ENCODE data around the gene RPRD1B. TPM values are rescaled to one million over a fixed set of nuclear protein-coding genes. Genes with fewer than 3 reads are reported as not detected.
"Not testable (repeated sequence)": the region's sequence is repeated elsewhere in the genome, so short reads cannot be mapped to it uniquely, and the experiment has no call there.

Gene RPRD1B
- total RNA-seq, 1 donor from 2014 or later, result 65.3 TPM

GRCh38 chr20:37999526-38000263, 33.9 kb upstream of the RPRD1B start:
- intact Hi-C loops (cut with micrococcal nuclease), result no loop called here
- ATAC-seq (no peak), DNase-seq (no peak)

DNA sequence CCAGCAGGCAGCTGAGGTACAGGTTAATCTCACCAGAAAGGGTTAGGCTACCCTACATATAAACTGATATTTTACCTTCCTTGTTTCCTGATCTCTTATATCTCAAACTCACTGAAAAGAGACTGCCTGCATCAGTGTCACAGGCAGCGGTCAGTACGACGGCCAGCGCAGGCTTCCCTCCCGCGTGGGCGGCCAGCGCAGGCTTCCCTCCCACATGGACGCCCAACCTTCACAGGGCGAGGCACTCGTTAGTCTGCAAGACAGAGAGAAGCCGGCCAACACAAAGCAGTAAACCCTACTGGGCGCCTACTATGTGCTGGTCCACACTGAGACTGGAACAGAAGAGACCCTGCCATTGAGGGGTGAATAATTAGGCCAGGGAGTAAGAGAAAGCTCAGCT, 33.3 kb upstream of the RPRD1B start:
- DNase-seq, result no peak
- no peak for ATAC-seq
- intact Hi-C loops (cut with micrococcal nuclease), result no loop called here

DNA sequence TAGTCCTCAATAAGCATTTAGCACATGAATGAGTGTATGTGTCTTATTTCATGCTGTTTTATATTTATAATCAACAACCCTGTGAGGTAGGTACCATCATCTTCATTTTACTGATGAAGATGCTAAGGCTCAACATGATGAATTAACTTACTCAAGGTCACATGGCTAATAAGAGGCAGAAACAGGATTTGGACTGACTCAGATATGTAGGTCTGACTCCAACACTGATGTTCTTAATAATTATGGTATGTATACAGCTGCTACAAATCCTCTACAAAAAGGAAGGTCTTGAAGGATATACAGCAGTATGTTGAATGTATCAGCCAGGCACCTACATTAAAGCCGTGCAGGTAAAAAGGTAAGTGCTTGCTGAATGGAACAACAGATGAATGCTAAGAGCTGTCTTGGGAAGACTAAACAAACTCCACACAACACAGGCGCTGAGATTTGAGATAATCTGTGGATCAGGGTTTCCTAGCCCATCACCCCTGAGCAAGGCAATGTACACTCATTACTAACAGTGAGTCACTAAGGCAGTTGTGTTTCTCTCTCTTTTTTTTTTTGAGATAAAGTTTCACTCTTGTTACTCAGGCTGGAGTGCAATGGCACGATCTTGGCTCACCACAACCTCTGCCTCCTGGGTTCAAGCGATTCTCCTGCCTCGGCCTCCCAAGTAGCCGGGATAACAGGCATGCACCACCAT, 32.2 kb upstream of the RPRD1B start:
- intact Hi-C loops (cut with micrococcal nuclease), result no loop called here
- ATAC-seq, result no peak
- DNase-seq, result no peak

GRCh38 chr20:38001981-38002380, 31.6 kb upstream of the RPRD1B start:
- no peak for ATAC-seq
- intact Hi-C loops (cut with micrococcal nuclease), result no loop called here
- no peak for DNase-seq

GRCh38 chr20:38002422-38002821, 31.1 kb upstream of the RPRD1B start:
- no peak for ATAC-seq

GRCh38 chr20:38004416-38004815, 29.1 kb upstream of the RPRD1B start:
- ATAC-seq, result no peak
- no peak for DNase-seq
- intact Hi-C loops (cut with micrococcal nuclease), result no loop called here

More at GRCh38 chr20:38002422-38002821, 31.1 kb upstream of the RPRD1B start:
- intact Hi-C loops (cut with micrococcal nuclease), result no loop called here
- DNase-seq, result no peak

DNA sequence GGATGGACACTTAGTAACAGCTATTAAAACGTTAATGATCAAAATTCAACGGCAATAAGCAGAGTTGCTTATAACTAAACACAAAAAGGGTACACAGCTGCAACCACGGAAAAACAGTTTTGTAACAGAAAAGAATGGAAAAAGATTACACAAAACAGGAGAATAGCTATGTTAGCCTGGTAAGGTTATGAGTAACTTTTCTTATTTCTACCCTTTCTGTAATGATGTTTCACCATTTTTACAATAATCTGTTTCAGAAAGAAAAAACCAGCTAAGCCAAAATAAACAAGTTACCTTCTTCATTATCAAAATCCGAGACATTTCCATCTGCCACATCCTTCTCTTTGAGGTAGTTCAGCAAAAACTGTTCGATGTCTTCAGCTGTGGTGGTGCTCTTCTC, 27.6 kb upstream of the RPRD1B start:
- DNase-seq (no peak), ATAC-seq (no peak)
- intact Hi-C loops (cut with micrococcal nuclease), result no loop called here

DNA sequence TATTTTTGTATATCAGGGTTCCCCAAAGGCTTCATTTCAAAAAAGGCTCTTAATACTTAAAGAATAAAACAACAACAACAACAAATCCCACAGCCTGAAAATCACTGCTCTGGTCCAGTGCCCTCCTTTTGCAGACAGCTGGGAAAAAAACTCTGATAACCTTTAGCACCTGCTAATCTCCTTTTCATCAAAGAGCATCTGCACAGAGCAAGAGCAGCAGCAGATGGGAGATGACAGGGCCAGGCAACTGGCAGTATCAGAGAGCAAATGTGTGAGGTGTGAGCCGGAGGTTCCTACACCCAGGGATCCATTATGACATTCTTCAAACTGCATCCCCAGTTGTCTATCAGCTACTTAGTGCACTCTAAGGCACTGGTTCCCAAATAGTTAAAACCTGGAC, 26.0 kb upstream of the RPRD1B start:
- ATAC-seq (no peak), DNase-seq (no peak)
- intact Hi-C loops (cut with micrococcal nuclease), result no loop called here

- intact Hi-C loops (cut with micrococcal nuclease), result no loop called here
- DNase-seq, result no peak
Observed at GRCh38 chr20:38008233-38008944, 25.2 kb upstream of the RPRD1B start.

GRCh38 chr20:38009416-38009815, 24.1 kb upstream of the RPRD1B start:
- ATAC-seq; intact Hi-C loops (cut with micrococcal nuclease); DNase-seq: not testable (repeated sequence)

More at GRCh38 chr20:38008233-38008944, 25.2 kb upstream of the RPRD1B start:
- ATAC-seq, result no peak

- intact Hi-C loops (cut with micrococcal nuclease), result no loop called here
- ATAC-seq, result no peak
Observed at GRCh38 chr20:38011696-38012095, 21.9 kb upstream of the RPRD1B start.

GRCh38 chr20:38012332-38012731, 21.2 kb upstream of the RPRD1B start:
- DNase-seq (no peak), ATAC-seq (no peak)
- intact Hi-C loops (cut with micrococcal nuclease), result no loop called here

More at GRCh38 chr20:38011696-38012095, 21.9 kb upstream of the RPRD1B start:
- no peak for DNase-seq

DNA sequence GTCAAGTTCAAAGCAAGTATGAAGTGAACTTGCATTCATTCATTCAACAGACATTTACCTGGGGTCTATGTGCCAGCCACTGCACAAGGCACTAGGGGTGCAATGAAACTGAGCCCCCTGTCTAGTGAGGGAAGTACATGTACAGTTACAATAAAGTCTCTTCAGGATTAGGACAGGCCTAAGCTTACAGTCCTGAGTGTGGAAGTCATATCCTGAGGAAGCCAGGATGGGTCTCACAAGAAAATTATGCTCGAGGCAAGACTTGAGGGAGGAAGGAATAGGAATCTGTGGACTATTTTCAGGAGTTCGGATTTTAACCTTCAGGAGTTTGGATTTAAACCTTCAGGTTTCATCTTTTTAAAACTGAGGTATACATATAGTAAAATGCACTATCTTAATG, 19.7 kb upstream of the RPRD1B start:
- DNase-seq, result no peak
- no peak for ATAC-seq
- intact Hi-C loops (cut with micrococcal nuclease), result no loop called here

- intact Hi-C loops (cut with micrococcal nuclease), result no loop called here
- no peak for ATAC-seq
- DNase-seq, result no peak
Observed at GRCh38 chr20:38017959-38018358, 15.6 kb upstream of the RPRD1B start.

- no peak for ATAC-seq
- DNase-seq, result no peak
- intact Hi-C loops (cut with micrococcal nuclease), result no loop called here
Observed at GRCh38 chr20:38018385-38018784, 15.2 kb upstream of the RPRD1B start.

GRCh38 chr20:38021087-38021772, 12.3 kb upstream of the RPRD1B start:
- DNase-seq, result no peak
- intact Hi-C loops (cut with micrococcal nuclease), result no loop called here
- ATAC-seq, result no peak

- ATAC-seq, result no peak
Observed at GRCh38 chr20:38023181-38024001, 10.2 kb upstream of the RPRD1B start.

GRCh38 chr20:38024496-38024895, 9.1 kb upstream of the RPRD1B start:
- DNase-seq, result no peak
- intact Hi-C loops (cut with micrococcal nuclease), result no loop called here
- no peak for ATAC-seq

More at GRCh38 chr20:38023181-38024001, 10.2 kb upstream of the RPRD1B start:
- intact Hi-C loops (cut with micrococcal nuclease), result no loop called here
- no peak for DNase-seq

- ATAC-seq (no peak), DNase-seq (no peak)
- intact Hi-C loops (cut with micrococcal nuclease), result no loop called here
Observed at GRCh38 chr20:38029453-38029852, 4.1 kb upstream of the RPRD1B start.

Measured in left ventricle myocardium superior (tissue), 1 donor.